ENCODE data around the gene RTF1. TPM values are rescaled to one million over a fixed set of nuclear protein-coding genes. Genes with fewer than 3 reads are reported as not detected.
"Not testable (repeated sequence)": the region's sequence is repeated elsewhere in the genome, so short reads cannot be mapped to it uniquely, and the experiment has no call there.

RTF1 gene
- total RNA-seq = 51.5 TPM
- polyA plus RNA-seq = 10 to 100 TPM; 14.8 to 23.6 (median 18.7) TPM

GRCh38 chr15:41416742-41417417 lies at the start of gene RTF1:
RTF1 (plus strand) TSS chr15:41417095; CDS start chr15:41417116, 21 bp downstream.
- no peaks in the 10 kb centered on the region for H3K9me3 ChIP-seq (ENCODE audit: control insufficient read depth in 2 of 2, low read length in 2 of 2)
- DNase-seq (peak; percentile 92 to 96 (median 96)), ATAC-seq (ENCODE audit: low read depth in 2 of 2) (peak; percentile 91 to 96)
- H3K4me1 Mint-ChIP-seq = peaks cover 30 to 52% (median 42%) of the 10 kb centered on the region in 4 donors
- H3K4me3 Mint-ChIP-seq = peak within 1 kb of the TSS; percentile 96 to 99 (median 96)
- no peaks in the 10 kb centered on the region for H3K36me3 ChIP-seq (ENCODE audit: control insufficient read depth, insufficient read depth, low read length)
- H3K27ac ChIP-seq (ENCODE audit: insufficient read depth, low read length, poor library complexity, severe bottlenecking) = peak within 1 kb of the TSS; percentile 71
- no peaks in the 10 kb centered on the region for H3K27me3 Mint-ChIP-seq
- H3K9me3 Mint-ChIP-seq = no peaks in the 10 kb centered on the region
- peak within 1 kb of the TSS; percentile 96 to 97 (median 97) for H3K27ac Mint-ChIP-seq
- H3K4me3 ChIP-seq (ENCODE audit: low read depth, low read length) = peak within 1 kb of the TSS; percentile 94
- no peaks in the 10 kb centered on the region for H3K27me3 ChIP-seq (ENCODE audit: control insufficient read depth, insufficient read depth, low read length)
- H3K4me1 ChIP-seq (ENCODE audit: control insufficient read depth, insufficient read depth, low read length, poor library complexity, severe bottlenecking) = peaks cover 24% of the 10 kb centered on the region
- peaks cover 4% of the 10 kb centered on the region for H3K36me3 Mint-ChIP-seq

GRCh38 chr15:41367418-41367817 lies 49.5 kb upstream of the RTF1 start:
- DNase-seq = no peak
- peaks cover 3% of the 10 kb centered on the region for H3K36me3 ChIP-seq (ENCODE audit: control insufficient read depth, insufficient read depth, low read length)
- no peak overlapping the region for H3K27ac ChIP-seq (ENCODE audit: insufficient read depth, low read length, poor library complexity, severe bottlenecking)
- no peaks in the 10 kb centered on the region for H3K9me3 Mint-ChIP-seq
- no peaks in the 10 kb centered on the region for H3K9me3 ChIP-seq (ENCODE audit: control insufficient read depth in 2 of 2, low read length in 2 of 2)
- no peak overlapping the region for H3K4me3 Mint-ChIP-seq
- H3K27ac Mint-ChIP-seq = peak overlapping the region in 2 of 3 donors; percentile 20 to 67
- peaks cover 0 to 12% (median 2%) of the 10 kb centered on the region in 4 donors for H3K4me1 Mint-ChIP-seq
- no peaks in the 10 kb centered on the region for H3K27me3 ChIP-seq (ENCODE audit: control insufficient read depth, insufficient read depth, low read length)
- no peaks in the 10 kb centered on the region for H3K36me3 Mint-ChIP-seq
- ATAC-seq (ENCODE audit: low read depth in 2 of 2) = no peak
- H3K4me3 ChIP-seq (ENCODE audit: low read depth, low read length) = no peak overlapping the region
- H3K4me1 ChIP-seq (ENCODE audit: control insufficient read depth, insufficient read depth, low read length, poor library complexity, severe bottlenecking) = no peaks in the 10 kb centered on the region
- no peaks in the 10 kb centered on the region for H3K27me3 Mint-ChIP-seq

GRCh38 chr15:41377978-41378377 lies 38.9 kb upstream of the RTF1 start:
- Mint-ChIP-seq H3K27ac (peak overlapping the region in 1 of 3 donors; percentile 69), H3K36me3 (peaks cover 11% of the 10 kb centered on the region), H3K4me1 (no peaks in the 10 kb centered on the region), H3K27me3 (no peaks in the 10 kb centered on the region), H3K9me3 (no peaks in the 10 kb centered on the region), H3K4me3 (no peak overlapping the region)
- no peak for DNase-seq
- H3K27me3 ChIP-seq (ENCODE audit: control insufficient read depth, insufficient read depth, low read length) = no peaks in the 10 kb centered on the region
- ATAC-seq (ENCODE audit: low read depth in 2 of 2) = no peak
- H3K4me3 ChIP-seq (ENCODE audit: low read depth, low read length) = no peak overlapping the region
- H3K36me3 ChIP-seq (ENCODE audit: control insufficient read depth, insufficient read depth, low read length) = peaks cover 5% of the 10 kb centered on the region
- H3K9me3 ChIP-seq (ENCODE audit: control insufficient read depth in 2 of 2, low read length in 2 of 2) = no peaks in the 10 kb centered on the region
- H3K27ac ChIP-seq (ENCODE audit: insufficient read depth, low read length, poor library complexity, severe bottlenecking) = no peak overlapping the region
- no peaks in the 10 kb centered on the region for H3K4me1 ChIP-seq (ENCODE audit: control insufficient read depth, insufficient read depth, low read length, poor library complexity, severe bottlenecking)

- not testable (repeated sequence) for H3K27ac Mint-ChIP-seq; H3K4me3 ChIP-seq (ENCODE audit: low read depth, low read length); H3K4me3 Mint-ChIP-seq
These were observed 32.7 kb upstream of the RTF1 start for GRCh38 chr15:41383974-41384749.

GRCh38 chr15:41387646-41388045 lies 29.2 kb upstream of the RTF1 start:
- Mint-ChIP-seq H3K27me3 (no peaks in the 10 kb centered on the region), H3K36me3 (peaks cover 22% of the 10 kb centered on the region), H3K27ac (peak overlapping the region in 2 of 3 donors; percentile 48 to 76), H3K4me1 (peaks cover 2 to 5% (median 4%) of the 10 kb centered on the region in 4 donors), H3K4me3 (no peak overlapping the region), H3K9me3 (no peaks in the 10 kb centered on the region)
- no peaks in the 10 kb centered on the region for H3K4me1 ChIP-seq (ENCODE audit: control insufficient read depth, insufficient read depth, low read length, poor library complexity, severe bottlenecking)
- ATAC-seq (ENCODE audit: low read depth in 2 of 2) = no peak
- H3K27me3 ChIP-seq (ENCODE audit: control insufficient read depth, insufficient read depth, low read length) = no peaks in the 10 kb centered on the region
- H3K9me3 ChIP-seq (ENCODE audit: control insufficient read depth in 2 of 2, low read length in 2 of 2) = no peaks in the 10 kb centered on the region
- DNase-seq = no peak
- no peak overlapping the region for H3K4me3 ChIP-seq (ENCODE audit: low read depth, low read length)
- H3K36me3 ChIP-seq (ENCODE audit: control insufficient read depth, insufficient read depth, low read length) = peaks cover 27% of the 10 kb centered on the region
- H3K27ac ChIP-seq (ENCODE audit: insufficient read depth, low read length, poor library complexity, severe bottlenecking) = no peak overlapping the region

More at GRCh38 chr15:41383974-41384749, 32.7 kb upstream of the RTF1 start:
- peaks cover 20% of the 10 kb centered on the region for H3K36me3 ChIP-seq (ENCODE audit: control insufficient read depth, insufficient read depth, low read length)
- not testable (repeated sequence) for H3K9me3 ChIP-seq (ENCODE audit: control insufficient read depth in 2 of 2, low read length in 2 of 2); H3K9me3 Mint-ChIP-seq; H3K27me3 ChIP-seq (ENCODE audit: control insufficient read depth, insufficient read depth, low read length); H3K4me1 Mint-ChIP-seq; H3K27me3 Mint-ChIP-seq; H3K27ac ChIP-seq (ENCODE audit: insufficient read depth, low read length, poor library complexity, severe bottlenecking); DNase-seq; H3K4me1 ChIP-seq (ENCODE audit: control insufficient read depth, insufficient read depth, low read length, poor library complexity, severe bottlenecking); ATAC-seq (ENCODE audit: low read depth in 2 of 2)
- H3K36me3 Mint-ChIP-seq = peaks cover 23% of the 10 kb centered on the region

- Histone ChIP-seq H3K36me3 (ENCODE audit: control insufficient read depth, insufficient read depth, low read length) (peaks cover 41% of the 10 kb centered on the region), H3K9me3 (ENCODE audit: control insufficient read depth in 2 of 2, low read length in 2 of 2) (no peaks in the 10 kb centered on the region), H3K27me3 (ENCODE audit: control insufficient read depth, insufficient read depth, low read length) (no peaks in the 10 kb centered on the region), H3K27ac (ENCODE audit: insufficient read depth, low read length, poor library complexity, severe bottlenecking) (no peak overlapping the region), H3K4me3 (ENCODE audit: low read depth, low read length) (no peak overlapping the region), H3K4me1 (ENCODE audit: control insufficient read depth, insufficient read depth, low read length, poor library complexity, severe bottlenecking) (no peaks in the 10 kb centered on the region)
- Mint-ChIP-seq H3K4me3 (no peak overlapping the region), H3K27ac (peak overlapping the region in 1 of 3 donors; percentile 7), H3K36me3 (peaks cover 30% of the 10 kb centered on the region), H3K4me1 (peaks cover 13 to 23% (median 18%) of the 10 kb centered on the region in 4 donors), H3K9me3 (no peaks in the 10 kb centered on the region), H3K27me3 (no peaks in the 10 kb centered on the region)
- ATAC-seq (ENCODE audit: low read depth in 2 of 2) (no peak), DNase-seq (no peak)
These were observed 24.2 kb upstream of the RTF1 start for GRCh38 chr15:41392659-41393058.

GRCh38 chr15:41394924-41395323 lies 22.0 kb upstream of the RTF1 start:
- Mint-ChIP-seq H3K27me3 (no peaks in the 10 kb centered on the region), H3K9me3 (no peaks in the 10 kb centered on the region), H3K27ac (peak overlapping the region in 1 of 3 donors; percentile 28), H3K4me1 (peaks cover 13 to 23% (median 18%) of the 10 kb centered on the region in 4 donors), H3K36me3 (peaks cover 23% of the 10 kb centered on the region), H3K4me3 (peak overlapping the region in 1 of 4 donors; percentile 33)
- H3K4me3 ChIP-seq (ENCODE audit: low read depth, low read length) = no peak overlapping the region
- no peaks in the 10 kb centered on the region for H3K27me3 ChIP-seq (ENCODE audit: control insufficient read depth, insufficient read depth, low read length)
- ATAC-seq (ENCODE audit: low read depth in 2 of 2) (peak; percentile 52 to 64), DNase-seq (peak in 1 of 3 donors; percentile 64)
- H3K36me3 ChIP-seq (ENCODE audit: control insufficient read depth, insufficient read depth, low read length) = peaks cover 28% of the 10 kb centered on the region
- H3K27ac ChIP-seq (ENCODE audit: insufficient read depth, low read length, poor library complexity, severe bottlenecking) = no peak overlapping the region
- no peaks in the 10 kb centered on the region for H3K9me3 ChIP-seq (ENCODE audit: control insufficient read depth in 2 of 2, low read length in 2 of 2)
- H3K4me1 ChIP-seq (ENCODE audit: control insufficient read depth, insufficient read depth, low read length, poor library complexity, severe bottlenecking) = no peaks in the 10 kb centered on the region
